ENCODE measurements around the gene CNNM4. TPM values are rescaled to one million over a fixed set of nuclear protein-coding genes. Genes with fewer than 3 reads are reported as not detected.
A peak's percentile ranks its signal among the peaks of the same experiment; 100 is the strongest.

The CNNM4 gene
- total RNA-seq, 1 donor from 2014 or later: 5.8 TPM

DNA sequence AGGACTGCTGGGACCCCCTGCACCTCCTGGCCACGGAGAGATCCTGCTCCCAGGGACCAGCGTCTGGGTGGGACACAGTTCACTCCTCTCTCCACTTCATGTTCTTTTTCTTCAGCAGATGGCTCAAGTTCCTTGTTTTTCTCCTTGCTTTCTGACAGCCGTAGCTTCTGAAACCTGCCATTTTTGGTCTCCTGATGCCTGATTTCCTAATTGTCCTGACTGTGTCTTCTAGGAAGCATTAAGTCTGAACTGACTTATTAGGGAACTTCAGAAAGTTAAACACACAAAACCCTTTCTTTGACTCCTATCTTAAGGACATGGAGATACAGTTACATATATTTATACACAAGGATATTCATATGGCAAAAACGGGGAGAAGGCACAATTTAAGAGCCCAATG lies 22.7 kb downstream of the CNNM4 start:
- H3K79me2 ChIP-seq (ENCODE audit: insufficient read depth, low read length): no peaks in the 10 kb centered on the region
- no peak overlapping the region for H3K9ac ChIP-seq (ENCODE audit: low read length)
- no peak overlapping the region for H3K4me2 ChIP-seq (ENCODE audit: low read length)
- H3K27ac ChIP-seq (ENCODE audit: low read depth, low read length): no peak overlapping the region
- no peaks in the 10 kb centered on the region for H4K20me1 ChIP-seq (ENCODE audit: insufficient read depth, low read length)
- Mint-ChIP-seq H3K27ac (ENCODE audit: unreplicated experiment) (no peak overlapping the region), H3K4me3 (ENCODE audit: unreplicated experiment) (no peak overlapping the region), H3K4me1 (ENCODE audit: low read depth, unreplicated experiment) (peaks cover 7% of the 10 kb centered on the region), H3K27me3 (ENCODE audit: low read depth, unreplicated experiment) (peaks cover 4% of the 10 kb centered on the region), H3K9me3 (ENCODE audit: unreplicated experiment) (no peaks in the 10 kb centered on the region), H3K36me3 (ENCODE audit: low read depth, unreplicated experiment) (no peaks in the 10 kb centered on the region)
- H3K27me3 ChIP-seq (ENCODE audit: insufficient read depth, low read length): no peaks in the 10 kb centered on the region
- no peak overlapping the region for H3K4me3 ChIP-seq (ENCODE audit: insufficient read depth, low read depth, low read length)
- DNase-seq (ENCODE audit: low read depth) (no peak), FAIRE-seq (no peak)
- H2AFZ ChIP-seq (ENCODE audit: low read depth, low read length): no peak overlapping the region
- no peaks in the 10 kb centered on the region for H3K36me3 ChIP-seq (ENCODE audit: insufficient read depth, low read length)
- TF ChIP-seq, protein P1, sequence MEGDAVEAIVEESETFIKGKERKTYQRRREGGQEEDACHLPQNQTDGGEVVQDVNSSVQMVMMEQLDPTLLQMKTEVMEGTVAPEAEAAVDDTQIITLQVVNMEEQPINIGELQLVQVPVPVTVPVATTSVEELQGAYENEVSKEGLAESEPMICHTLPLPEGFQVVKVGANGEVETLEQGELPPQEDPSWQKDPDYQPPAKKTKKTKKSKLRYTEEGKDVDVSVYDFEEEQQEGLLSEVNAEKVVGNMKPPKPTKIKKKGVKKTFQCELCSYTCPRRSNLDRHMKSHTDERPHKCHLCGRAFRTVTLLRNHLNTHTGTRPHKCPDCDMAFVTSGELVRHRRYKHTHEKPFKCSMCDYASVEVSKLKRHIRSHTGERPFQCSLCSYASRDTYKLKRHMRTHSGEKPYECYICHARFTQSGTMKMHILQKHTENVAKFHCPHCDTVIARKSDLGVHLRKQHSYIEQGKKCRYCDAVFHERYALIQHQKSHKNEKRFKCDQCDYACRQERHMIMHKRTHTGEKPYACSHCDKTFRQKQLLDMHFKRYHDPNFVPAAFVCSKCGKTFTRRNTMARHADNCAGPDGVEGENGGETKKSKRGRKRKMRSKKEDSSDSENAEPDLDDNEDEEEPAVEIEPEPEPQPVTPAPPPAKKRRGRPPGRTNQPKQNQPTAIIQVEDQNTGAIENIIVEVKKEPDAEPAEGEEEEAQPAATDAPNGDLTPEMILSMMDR (IDR thresholded peaks at IDR 0.05; ENCODE audit: insufficient read depth, low read depth, low read length): no peak
- TF ChIP-seq EZH2 (IDR thresholded peaks at IDR 0.05; ENCODE audit: insufficient read depth, low read length): no peak
- H3K9me3 ChIP-seq (ENCODE audit: insufficient read depth, low read depth, low read length): no peaks in the 10 kb centered on the region
- peaks cover 14% of the 10 kb centered on the region for H3K4me1 ChIP-seq (ENCODE audit: insufficient read depth, low read length)

DNA sequence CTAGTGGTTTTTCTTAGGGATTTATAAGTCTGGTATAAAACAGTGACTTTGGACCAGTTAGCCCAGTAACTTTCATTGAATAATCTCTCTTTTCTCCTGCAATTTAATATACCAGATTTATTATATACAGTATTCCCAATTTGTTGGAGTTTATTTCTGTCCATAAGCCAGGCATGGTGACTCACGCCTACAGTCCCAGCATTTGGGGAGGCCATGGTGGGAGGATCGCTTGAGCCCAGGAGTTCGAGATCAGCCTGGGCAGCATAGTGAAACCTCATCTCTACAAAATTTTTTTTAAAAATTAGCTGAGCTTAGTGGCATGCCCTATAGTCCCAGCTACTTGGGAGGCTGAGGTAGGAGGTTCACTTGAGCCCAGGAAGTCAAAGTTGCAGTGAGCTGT lies 26.7 kb downstream of the CNNM4 start:
- Histone ChIP-seq H3K27me3 (ENCODE audit: insufficient read depth, low read length) (no peaks in the 10 kb centered on the region), H3K9ac (ENCODE audit: low read length) (no peak overlapping the region), H3K36me3 (ENCODE audit: insufficient read depth, low read length) (no peaks in the 10 kb centered on the region), H4K20me1 (ENCODE audit: insufficient read depth, low read length) (no peaks in the 10 kb centered on the region), H3K79me2 (ENCODE audit: insufficient read depth, low read length) (no peaks in the 10 kb centered on the region), H3K4me2 (ENCODE audit: low read length) (no peak overlapping the region), H2AFZ (ENCODE audit: low read depth, low read length) (no peak overlapping the region), H3K9me3 (ENCODE audit: insufficient read depth, low read depth, low read length) (no peaks in the 10 kb centered on the region), H3K4me3 (ENCODE audit: insufficient read depth, low read depth, low read length) (no peak overlapping the region), H3K4me1 (ENCODE audit: insufficient read depth, low read length) (peaks cover 16% of the 10 kb centered on the region), H3K27ac (ENCODE audit: low read depth, low read length) (no peak overlapping the region)
- Mint-ChIP-seq H3K27me3 (ENCODE audit: low read depth, unreplicated experiment) (peaks cover 4% of the 10 kb centered on the region), H3K27ac (ENCODE audit: unreplicated experiment) (no peak overlapping the region), H3K9me3 (ENCODE audit: unreplicated experiment) (no peaks in the 10 kb centered on the region), H3K36me3 (ENCODE audit: low read depth, unreplicated experiment) (no peaks in the 10 kb centered on the region), H3K4me3 (ENCODE audit: unreplicated experiment) (no peak overlapping the region), H3K4me1 (ENCODE audit: low read depth, unreplicated experiment) (peaks cover 12% of the 10 kb centered on the region)
- no peak for DNase-seq (ENCODE audit: low read depth)
- FAIRE-seq: no peak
- TF ChIP-seq EZH2 (IDR thresholded peaks at IDR 0.05; ENCODE audit: insufficient read depth, low read length): no peak
- TF ChIP-seq, protein P1 (IDR thresholded peaks at IDR 0.05; ENCODE audit: insufficient read depth, low read depth, low read length): no peak

GRCh38 chr2:96788442-96789244 lies 27.9 kb downstream of the CNNM4 start:
- H3K79me2 ChIP-seq (ENCODE audit: insufficient read depth, low read length): no peaks in the 10 kb centered on the region
- peaks cover 16% of the 10 kb centered on the region for H3K4me1 ChIP-seq (ENCODE audit: insufficient read depth, low read length)
- FAIRE-seq (no peak), DNase-seq (ENCODE audit: low read depth) (peak; percentile 16)
- H3K36me3 Mint-ChIP-seq (ENCODE audit: low read depth, unreplicated experiment): no peaks in the 10 kb centered on the region
- H3K4me3 ChIP-seq (ENCODE audit: insufficient read depth, low read depth, low read length): no peak overlapping the region
- no peak overlapping the region for H2AFZ ChIP-seq (ENCODE audit: low read depth, low read length)
- H3K4me3 Mint-ChIP-seq (ENCODE audit: unreplicated experiment): no peak overlapping the region
- no peak overlapping the region for H3K4me2 ChIP-seq (ENCODE audit: low read length)
- no peak overlapping the region for H3K27ac Mint-ChIP-seq (ENCODE audit: unreplicated experiment)
- H3K27ac ChIP-seq (ENCODE audit: low read depth, low read length): no peak overlapping the region
- no peak for TF ChIP-seq EZH2 (IDR thresholded peaks at IDR 0.05; ENCODE audit: insufficient read depth, low read length)
- TF ChIP-seq, protein P1 (IDR thresholded peaks at IDR 0.05; ENCODE audit: insufficient read depth, low read depth, low read length): no peak
- no peaks in the 10 kb centered on the region for H4K20me1 ChIP-seq (ENCODE audit: insufficient read depth, low read length)
- H3K27me3 ChIP-seq (ENCODE audit: insufficient read depth, low read length): no peaks in the 10 kb centered on the region
- no peaks in the 10 kb centered on the region for H3K27me3 Mint-ChIP-seq (ENCODE audit: low read depth, unreplicated experiment)
- no peaks in the 10 kb centered on the region for H3K36me3 ChIP-seq (ENCODE audit: insufficient read depth, low read length)
- peaks cover 12% of the 10 kb centered on the region for H3K4me1 Mint-ChIP-seq (ENCODE audit: low read depth, unreplicated experiment)
- H3K9me3 Mint-ChIP-seq (ENCODE audit: unreplicated experiment): no peaks in the 10 kb centered on the region
- H3K9me3 ChIP-seq (ENCODE audit: insufficient read depth, low read depth, low read length): no peaks in the 10 kb centered on the region
- no peak overlapping the region for H3K9ac ChIP-seq (ENCODE audit: low read length)
